ENCODE data around the gene HRH2.
"Not testable (repeated sequence)": the region's sequence is repeated elsewhere in the genome, so short reads cannot be mapped to it uniquely, and the experiment has no call there.

Gene HRH2

GRCh38 chr5:175657593-175658271 is at the start of gene HRH2:
TSS of gene HRH2 (plus strand) at chr5:175658071. CDS start at chr5:175683234, 25,163 bp downstream.
- no peak for DNase-seq (ENCODE audit: low read depth in 1 of 2, low spot score in 1 of 2)

GRCh38 chr5:175609526-175609925 is 48.3 kb upstream of the HRH2 start:
- DNase-seq (ENCODE audit: low read depth in 1 of 2, low spot score in 1 of 2), result peak in 1 of 2 donors; percentile 19

- no peak for DNase-seq (ENCODE audit: low read depth in 1 of 2, low spot score in 1 of 2)
Measured at GRCh38 chr5:175610381-175610780, 47.5 kb upstream of the HRH2 start.

- DNase-seq (ENCODE audit: low read depth in 1 of 2, low spot score in 1 of 2), result no peak
Measured at GRCh38 chr5:175610898-175611297, 47.0 kb upstream of the HRH2 start.

- no peak for DNase-seq (ENCODE audit: low read depth in 1 of 2, low spot score in 1 of 2)
Measured at GRCh38 chr5:175614223-175614815, 43.6 kb upstream of the HRH2 start.

GRCh38 chr5:175614861-175615260 is 43.0 kb upstream of the HRH2 start:
- no peak for DNase-seq (ENCODE audit: low read depth in 1 of 2, low spot score in 1 of 2)

- peak in 1 of 2 donors; percentile 9 for DNase-seq (ENCODE audit: low read depth in 1 of 2, low spot score in 1 of 2)
Measured at GRCh38 chr5:175616083-175616482, 41.8 kb upstream of the HRH2 start.

- not testable (repeated sequence) for DNase-seq (ENCODE audit: low read depth in 1 of 2, low spot score in 1 of 2)
Measured at GRCh38 chr5:175616527-175616926, 41.3 kb upstream of the HRH2 start.

- DNase-seq (ENCODE audit: low read depth in 1 of 2, low spot score in 1 of 2), result no peak
Measured at GRCh38 chr5:175617447-175617846, 40.4 kb upstream of the HRH2 start.

- no peak for DNase-seq (ENCODE audit: low read depth in 1 of 2, low spot score in 1 of 2)
Measured at GRCh38 chr5:175620527-175620926, 37.3 kb upstream of the HRH2 start.

- no peak for DNase-seq (ENCODE audit: low read depth in 1 of 2, low spot score in 1 of 2)
Measured at GRCh38 chr5:175621971-175622370, 35.9 kb upstream of the HRH2 start.

- DNase-seq (ENCODE audit: low read depth in 1 of 2, low spot score in 1 of 2), result no peak
Measured at GRCh38 chr5:175623088-175623487, 34.8 kb upstream of the HRH2 start.

GRCh38 chr5:175624316-175624715 is 33.6 kb upstream of the HRH2 start:
- no peak for DNase-seq (ENCODE audit: low read depth in 1 of 2, low spot score in 1 of 2)

GRCh38 chr5:175627005-175627404 is 30.9 kb upstream of the HRH2 start:
- DNase-seq (ENCODE audit: low read depth in 1 of 2, low spot score in 1 of 2), result no peak

- no peak for DNase-seq (ENCODE audit: low read depth in 1 of 2, low spot score in 1 of 2)
Measured at GRCh38 chr5:175627739-175628138, 30.1 kb upstream of the HRH2 start.

- DNase-seq (ENCODE audit: low read depth in 1 of 2, low spot score in 1 of 2), result no peak
Measured at GRCh38 chr5:175628668-175629067, 29.2 kb upstream of the HRH2 start.

GRCh38 chr5:175629261-175629660 is 28.6 kb upstream of the HRH2 start:
- DNase-seq (ENCODE audit: low read depth in 1 of 2, low spot score in 1 of 2), result no peak

GRCh38 chr5:175629793-175630192 is 28.1 kb upstream of the HRH2 start:
- DNase-seq (ENCODE audit: low read depth in 1 of 2, low spot score in 1 of 2), result no peak

- DNase-seq (ENCODE audit: low read depth in 1 of 2, low spot score in 1 of 2), result no peak
Measured at GRCh38 chr5:175635854-175636584, 21.9 kb upstream of the HRH2 start.

GRCh38 chr5:175638305-175638704 is 19.6 kb upstream of the HRH2 start:
- DNase-seq (ENCODE audit: low read depth in 1 of 2, low spot score in 1 of 2), result no peak

GRCh38 chr5:175640106-175640775 is 17.6 kb upstream of the HRH2 start:
- no peak for DNase-seq (ENCODE audit: low read depth in 1 of 2, low spot score in 1 of 2)

- DNase-seq (ENCODE audit: low read depth in 1 of 2, low spot score in 1 of 2), result no peak
Measured at GRCh38 chr5:175642998-175643397, 14.9 kb upstream of the HRH2 start.

Measured in activated CD4-positive, alpha-beta T cell treated with anti-CD3 and anti-CD28 coated beads, Interleukin-2, amount 50 U/mL, for 24 hours (primary cell).